H1 (cell line): ENCODE results near the gene GPS1. TPM values are rescaled to one million over a fixed set of nuclear protein-coding genes. Genes with fewer than 3 reads are reported as not detected.

Source experiments
- CTCF ChIA-PET: fragments of 300-600 bp; sonication (Branson Sonifier 250); formaldehyde crosslinking; loops from one replicate; lab custom pipeline; 2021; ENCODE audit not compliant: partially characterized antibody; lab: Charles Lee
- POLR2A ChIA-PET: fragments of 300-600 bp; sonication (Branson Sonifier 250); formaldehyde crosslinking; loops from one replicate; lab custom pipeline; 2021; ENCODE audit warnings: inconsistent platforms; ENCODE audit not compliant: partially characterized antibody; lab: Charles Lee
- DNase-seq, 2 experiments: peaks; one replicate each; pipeline versions ENCODE4 v3.0.0 to v3.0.0-alpha.2; 2010 to 2022; ENCODE audit warnings: low spot score in 2 of 2, low read depth in 1 of 2, mixed read lengths in 1 of 2
- FAIRE-seq: peaks from 2 replicates; lab custom pipeline; 2011; peaks lifted over from hg19 to GRCh38; lab: Jason Lieb, UNC
- H2AFZ ChIP-seq: 2 replicates; pipeline ENCODE4 v1.8.1; 2012; ENCODE audit warnings: low read length, inconsistent platforms
- H2AK5ac ChIP-seq: 2 replicates; pipeline ENCODE4 v1.6.1; 2013; ENCODE audit warnings: low read depth, low read length
- H2BK120ac ChIP-seq: replicated peaks from 2 replicates; pipeline ENCODE3; 2013; ENCODE audit warnings: low read depth, low read length, inconsistent platforms
- H2BK12ac ChIP-seq: 2 replicates; pipeline ENCODE4 v1.6.1; 2013; ENCODE audit warnings: low read depth, low read length
- H2BK15ac ChIP-seq: 2 replicates; pipeline ENCODE4 v1.6.1; 2013; ENCODE audit warnings: low read length
- H2BK20ac ChIP-seq: 2 replicates; pipeline ENCODE4 v1.6.1; 2013; ENCODE audit warnings: low read length
- H2BK5ac ChIP-seq: 2 replicates; pipeline ENCODE4 v1.6.1; 2013; ENCODE audit warnings: low read depth, low read length
- H3K14ac ChIP-seq: 2 replicates; pipeline ENCODE4 v1.6.1; 2013; ENCODE audit warnings: inconsistent platforms; ENCODE audit not compliant: insufficient read length
- H3K18ac ChIP-seq: 2 replicates; pipeline ENCODE4 v1.6.1; 2013; ENCODE audit warnings: low read length; ENCODE audit errors: extremely low read depth
- H3K23ac ChIP-seq: 2 replicates; pipeline ENCODE4 v1.6.1; 2013; ENCODE audit warnings: inconsistent platforms; ENCODE audit not compliant: insufficient read length
- H3K23me2 ChIP-seq: 2 replicates; pipeline ENCODE4 v1.6.1; 2013; ENCODE audit warnings: low read depth, low read length
- H3K27ac ChIP-seq: 2 replicates; pipeline ENCODE4 v1.6.1; 2011; ENCODE audit warnings: low read depth, low read length, inconsistent platforms
- H3K27me3 ChIP-seq, 4 experiments: replicated peaks in 1 of 4; 1 replicate in 1 of 4; 2 replicates in 3 of 4; pipeline versions ENCODE4 v1.6.1 to v1.8.1; 2011 to 2013; ENCODE audit warnings: low read length in 3 of 4, mild to moderate bottlenecking in 3 of 4, inconsistent platforms in 2 of 4, mixed read lengths in 2 of 4, moderate library complexity in 1 of 4; ENCODE audit not compliant: control insufficient read depth in 3 of 4, insufficient read depth in 3 of 4; ENCODE audit errors: extremely low read depth in 1 of 4
- H3K36me3 ChIP-seq, 4 experiments: 2 replicates each; pipeline versions ENCODE4 v1.6.1 to v1.8.1; 2011 to 2013; ENCODE audit warnings: mild to moderate bottlenecking in 4 of 4, low read length in 3 of 4, moderate library complexity in 2 of 4, control low read depth in 1 of 4, inconsistent platforms in 1 of 4; ENCODE audit not compliant: insufficient read depth in 4 of 4, control insufficient read depth in 2 of 4
- H3K4ac ChIP-seq: replicated peaks from 2 replicates; pipeline ENCODE3; 2013; ENCODE audit warnings: low read length, low read depth, mixed read lengths, inconsistent platforms; ENCODE audit not compliant: insufficient read length
- H3K4me1 ChIP-seq, 4 experiments: replicated peaks in 1 of 4; 1 replicate in 1 of 4; 2 replicates in 3 of 4; pipeline versions ENCODE4 v1.6.1 to v1.8.1; 2011 to 2013; ENCODE audit warnings: low read length in 3 of 4, inconsistent platforms in 2 of 4, mixed read lengths in 1 of 4; ENCODE audit not compliant: insufficient read depth in 4 of 4, control insufficient read depth in 3 of 4
- H3K4me2 ChIP-seq, 2 experiments: 2 replicates each; pipeline versions ENCODE4 v1.6.1 to v1.8.1; 2011 to 2013; ENCODE audit warnings: low read depth in 2 of 2, low read length in 2 of 2, control low read depth in 1 of 2, inconsistent platforms in 1 of 2, mild to moderate bottlenecking in 1 of 2; ENCODE audit not compliant: insufficient read depth in 1 of 2
- H3K4me3 ChIP-seq, 4 experiments: fragments of 200-600, 300-600 bp in 1 of 4; sonication (generic), shearing (Covaris generic), sonication (Bioruptor Twin) in 1 of 4; 2 replicates each; pipeline versions ENCODE4 v1.5.1 to v1.8.1; 2011 to 2016; ENCODE audit warnings: low read length in 4 of 4, low read depth in 3 of 4, control low read depth in 2 of 4, inconsistent platforms in 2 of 4, mild to moderate bottlenecking in 2 of 4, mixed read lengths in 1 of 4, moderate library complexity in 1 of 4; ENCODE audit not compliant: insufficient read depth in 2 of 4; ENCODE audit errors: extremely low read depth in 1 of 4
- H3K56ac ChIP-seq: replicated peaks from 2 replicates; pipeline ENCODE3; 2013; ENCODE audit warnings: low read depth, mild to moderate bottlenecking, mixed read lengths, low read length, inconsistent platforms; ENCODE audit not compliant: insufficient read length
- H3K79me1 ChIP-seq: 2 replicates; pipeline ENCODE4 v1.6.1; 2013; ENCODE audit warnings: low read depth, low read length, control low read depth
- H3K79me2 ChIP-seq, 2 experiments: 2 replicates each; pipeline versions ENCODE4 v1.6.1 to v1.8.1; 2012 to 2013; ENCODE audit warnings: low read length in 2 of 2, mild to moderate bottlenecking in 2 of 2, inconsistent platforms in 1 of 2; ENCODE audit not compliant: insufficient read depth in 2 of 2, control insufficient read depth in 1 of 2
- H3K9ac ChIP-seq, 4 experiments: replicated peaks in 1 of 4; 1 replicate in 1 of 4; 2 replicates in 3 of 4; pipeline versions ENCODE4 v1.6.1 to v1.8.1; 2011 to 2013; ENCODE audit warnings: low read depth in 3 of 4, low read length in 3 of 4, control low read depth in 2 of 4, mild to moderate bottlenecking in 2 of 4, moderate library complexity in 2 of 4, inconsistent platforms in 1 of 4; ENCODE audit errors: extremely low read depth in 1 of 4
- H3K9me3 ChIP-seq, 2 experiments: 2 replicates each; pipeline versions ENCODE4 v1.6.1 to v1.8.1; 2012 to 2013; ENCODE audit warnings: mild to moderate bottlenecking in 2 of 2, moderate library complexity in 2 of 2, control low read depth in 1 of 2, inconsistent platforms in 1 of 2, low read depth in 1 of 2, low read length in 1 of 2, mixed read lengths in 1 of 2; ENCODE audit not compliant: insufficient read depth in 2 of 2
- H4K20me1 ChIP-seq, 2 experiments: replicated peaks in 1 of 2; 2 replicates each; pipeline versions ENCODE3 to v1.8.1; 2011 to 2013; ENCODE audit warnings: inconsistent platforms in 2 of 2, low read length in 2 of 2, mild to moderate bottlenecking in 1 of 2; ENCODE audit not compliant: insufficient read depth in 2 of 2, control insufficient read depth in 1 of 2
- H4K5ac ChIP-seq: 2 replicates; pipeline ENCODE4 v1.6.1; 2013; ENCODE audit warnings: low read length, low read depth, mixed read lengths, inconsistent platforms; ENCODE audit not compliant: insufficient read length
- H4K8ac ChIP-seq: 2 replicates; pipeline ENCODE4 v1.8.0; 2013; ENCODE audit warnings: mild to moderate bottlenecking, moderate library complexity, low read length, inconsistent platforms; ENCODE audit not compliant: insufficient read depth; ENCODE audit errors: extremely low read depth
- H4K91ac ChIP-seq: replicated peaks from 2 replicates; pipeline ENCODE3; 2013; ENCODE audit warnings: low read length, mixed read lengths, inconsistent platforms; ENCODE audit not compliant: insufficient read length
- CREB1 ChIP-seq: IDR thresholded peaks from 2 replicates; pipeline ENCODE4 v1.6.1; 2012; ENCODE audit warnings: inconsistent platforms
- EGR1 ChIP-seq: IDR thresholded peaks from 2 replicates; pipeline ENCODE4 v1.6.1; 2011; ENCODE audit warnings: low read depth, low read length, borderline replicate concordance
- EP300 ChIP-seq, 2 experiments: IDR thresholded peaks; 1 replicate in 1 of 2; 2 replicates in 1 of 2; pipeline ENCODE4 v1.6.1; 2011 to 2012; ENCODE audit warnings: low read depth in 2 of 2, low read length in 2 of 2, mild to moderate bottlenecking in 2 of 2, borderline replicate concordance in 1 of 2, inconsistent platforms in 1 of 2, moderate library complexity in 1 of 2
- HDAC6 ChIP-seq: IDR thresholded peaks from one replicate; pipeline ENCODE4 v1.7.1; 2012; ENCODE audit warnings: low read depth, mild to moderate bottlenecking, inconsistent platforms, low read length, moderate library complexity
- KDM1A ChIP-seq: fragments of 200-600, 300-600 bp; sonication (generic); IDR thresholded peaks from 2 replicates; pipeline ENCODE4 v1.7.1; 2016; ENCODE audit warnings: mild to moderate bottlenecking, low read length, borderline replicate concordance
- RBBP5 ChIP-seq: IDR thresholded peaks from 2 replicates; pipeline ENCODE4 v1.7.1; 2012; ENCODE audit warnings: low read depth, mild to moderate bottlenecking, inconsistent platforms, low read length, moderate library complexity, borderline replicate concordance
- SIRT6 ChIP-seq: IDR thresholded peaks from one replicate; pipeline ENCODE4 v1.7.1; 2012; ENCODE audit warnings: low read length, inconsistent platforms
- SP2 ChIP-seq: IDR thresholded peaks from 2 replicates; pipeline ENCODE4 v1.6.1; 2012; ENCODE audit warnings: mild to moderate bottlenecking, low read length, inconsistent platforms
- TEAD4 ChIP-seq: IDR thresholded peaks from 2 replicates; pipeline ENCODE4 v1.6.1; 2012; ENCODE audit warnings: low read depth, low read length, inconsistent platforms, mixed read lengths
- USF2 ChIP-seq: IDR thresholded peaks from 2 replicates; pipeline ENCODE4 v1.6.1; 2011; ENCODE audit warnings: low read length, improper control_type of control experiment
- WGBS, 2 experiments: shearing (Covaris generic) in 1 of 2; methylation state at CpG; one replicate each; pipeline versions ENCODE4 v1.1.6 to v1.1.7; 2013 to 2015; ENCODE audit warnings: low lambda C conversion rate in 2 of 2, mixed read lengths in 2 of 2, inconsistent platforms in 1 of 2, low coverage in 1 of 2, missing lambda C conversion rate in 1 of 2; ENCODE audit not compliant: insufficient replicate concordance in 2 of 2, insufficient coverage in 1 of 2, insufficient read length in 1 of 2; ENCODE audit errors: extremely low coverage in 1 of 2, missing lambda C conversion rate in 1 of 2; 5-methylcytosine and 5-hydroxymethylcytosine counted together
- polyA plus RNA-seq, 7 experiments: library from polyadenylated mRNA; depleted of rRNA in 3 of 7; stranded (reverse) in 5 of 7; unstranded in 2 of 7; fragments of >200 nt in 5 of 7; fragments of 200-250 nt in 2 of 7; gene quantifications; 1 replicate in 5 of 7; 2 replicates in 1 of 7; 4 replicates in 1 of 7; pipeline versions ENCODE4 v1.2.1 to v1.2.3, GENCODE V29; 2011 to 2013; ENCODE audit warnings: missing spikeins in 2 of 7, mixed read lengths in 2 of 7
- total RNA-seq: library from RNA; stranded (reverse); fragmentation: NEBNext Ultra II Directional; extraction: Animal tissue kit (Norgen Biotek cat#: 25700); gene quantifications from 2 replicates; pipeline ENCODE4 v1.2.1, GENCODE V29; 2021

The GPS1 gene
- total and polyA plus RNA-seq, 2 of the 8 experiments (the other 6 are each of a cell fraction or from before 2014, with no cell fraction given), result 153 to 277 TPM

GRCh38 chr17:82080789-82081464, 29.2 kb downstream of the GPS1 start:
- H3K27ac ChIP-seq, result no peak overlapping the region
- no peaks in the 10 kb centered on the region for H3K23me2 ChIP-seq
- no peak for FAIRE-seq
- H2BK12ac ChIP-seq, result no peak overlapping the region
- peaks cover 51 to 82% (median 67%) of the 10 kb centered on the region in 4 experiments for H3K36me3 ChIP-seq
- peaks cover 28 to 55% of the 10 kb centered on the region in 2 experiments for H4K20me1 ChIP-seq
- 96% methylated on average over 44 of the region's 44 CpGs; no CpG with 5 or more reads in 1 of the 2 experiments for WGBS, 2 experiments
- H3K4me2 ChIP-seq, result no peak overlapping the region
- no peak overlapping the region for H4K8ac ChIP-seq
- no peaks in the 10 kb centered on the region for H3K27me3 ChIP-seq
- H3K4ac ChIP-seq, result no peak overlapping the region
- no peak overlapping the region for H2BK120ac ChIP-seq
- H2BK5ac ChIP-seq, result no peak overlapping the region
- no peak overlapping the region for H2AK5ac ChIP-seq
- H3K56ac ChIP-seq, result no peak overlapping the region
- ChIA-PET CTCF (interaction anchor here (0.6 to 2.9 kb wide), 7 partner anchors 14 to 432 kb away, joined by 3 to 13 read pairs (median 4); no protein-coding TSS in a partner anchor), POLR2A (interaction anchor here (0.6 to 12.5 kb wide), 11 partner anchors 8 to 36 kb away, joined by 3 to 105 read pairs (median 5); partner anchors contain the start of genes DUS1L and FASN)
- H4K91ac ChIP-seq, result no peak overlapping the region
- H3K23ac ChIP-seq, result no peak overlapping the region
- no peak overlapping the region for H3K4me3 ChIP-seq
- H2BK20ac ChIP-seq, result no peak overlapping the region
- no peak overlapping the region for H4K5ac ChIP-seq
- H3K18ac ChIP-seq, result no peak overlapping the region
- H3K9me3 ChIP-seq, result no peaks in the 10 kb centered on the region
- H3K4me1 ChIP-seq, result no peaks in the 10 kb centered on the region
- no peak overlapping the region for H3K9ac ChIP-seq
- H2BK15ac ChIP-seq, result no peak overlapping the region
- H3K79me1 ChIP-seq, result peaks cover 7% of the 10 kb centered on the region
- no peak overlapping the region for H2AFZ ChIP-seq
- no peaks in the 10 kb centered on the region for H3K79me2 ChIP-seq
- no peak for DNase-seq
- H3K14ac ChIP-seq, result no peak overlapping the region
- TF ChIP-seq RBBP5 (no peak), SP2 (no peak), USF2 (no peak), TEAD4 (no peak), EGR1 (no peak), KDM1A (no peak), CREB1 (no peak), HDAC6 (no peak), EP300 (IDR thresholded peaks at IDR 0.05; ENCODE audit: borderline replicate concordance in 1 of 2, low read depth in 2 of 2, low read length in 2 of 2) (no peak), SIRT6 (no peak)
- TF ChIP-seq, all 59 proteins: peak for 0
